Measurements from ENCODE around the gene CCDC30.

Gene CCDC30

DNA sequence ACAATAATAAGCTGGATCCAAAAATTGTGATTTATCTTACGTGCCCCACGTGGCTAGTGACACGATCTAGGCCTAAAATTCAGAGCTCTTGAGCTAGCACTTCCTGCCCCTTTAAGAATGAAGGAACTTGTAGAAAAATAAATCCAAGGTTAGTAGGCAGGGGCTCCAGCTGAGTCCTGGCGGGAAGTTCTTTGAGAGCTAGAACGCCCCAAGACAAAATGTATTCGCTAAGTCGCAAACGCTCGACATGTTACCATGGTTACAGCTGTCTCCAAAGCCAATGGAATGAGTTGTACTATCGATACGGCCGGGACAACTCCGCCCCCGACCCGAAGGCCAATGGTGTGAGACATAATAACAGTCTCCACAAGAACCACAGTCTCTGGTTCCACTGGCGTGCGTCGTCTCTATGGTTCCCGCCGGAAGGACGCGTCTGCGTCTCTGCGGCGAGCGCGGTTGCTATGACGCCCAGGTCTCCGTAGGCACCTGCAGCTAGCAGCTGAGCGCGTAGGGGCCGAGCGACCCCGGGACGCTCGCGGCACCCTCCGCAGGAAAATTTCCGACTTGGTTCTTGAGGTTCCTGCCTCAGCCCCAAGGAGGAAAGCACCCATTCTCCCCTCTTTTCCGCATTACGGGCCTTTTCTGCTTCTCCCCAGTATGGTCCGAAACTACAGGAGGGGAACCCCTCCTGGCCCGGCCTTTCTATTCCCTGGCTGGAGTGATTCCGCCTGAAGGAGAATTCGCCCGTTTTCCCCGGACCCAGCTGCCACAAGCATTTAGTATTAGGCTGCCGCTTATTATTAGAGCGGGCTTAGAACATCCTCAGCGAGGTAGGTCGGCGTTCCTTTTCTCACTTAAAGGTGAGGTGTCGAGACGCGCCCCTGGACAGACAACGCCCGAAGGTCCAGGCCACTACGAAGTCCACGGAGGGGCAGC lies at the start of gene CCDC30:
Gene CCDC30 (plus strand): TSS at position 459 of the 936 bp plus-strand sequence. CDS start 17,266 bp downstream, outside the sequence.
- peak; percentile 92 for DNase-seq

DNA sequence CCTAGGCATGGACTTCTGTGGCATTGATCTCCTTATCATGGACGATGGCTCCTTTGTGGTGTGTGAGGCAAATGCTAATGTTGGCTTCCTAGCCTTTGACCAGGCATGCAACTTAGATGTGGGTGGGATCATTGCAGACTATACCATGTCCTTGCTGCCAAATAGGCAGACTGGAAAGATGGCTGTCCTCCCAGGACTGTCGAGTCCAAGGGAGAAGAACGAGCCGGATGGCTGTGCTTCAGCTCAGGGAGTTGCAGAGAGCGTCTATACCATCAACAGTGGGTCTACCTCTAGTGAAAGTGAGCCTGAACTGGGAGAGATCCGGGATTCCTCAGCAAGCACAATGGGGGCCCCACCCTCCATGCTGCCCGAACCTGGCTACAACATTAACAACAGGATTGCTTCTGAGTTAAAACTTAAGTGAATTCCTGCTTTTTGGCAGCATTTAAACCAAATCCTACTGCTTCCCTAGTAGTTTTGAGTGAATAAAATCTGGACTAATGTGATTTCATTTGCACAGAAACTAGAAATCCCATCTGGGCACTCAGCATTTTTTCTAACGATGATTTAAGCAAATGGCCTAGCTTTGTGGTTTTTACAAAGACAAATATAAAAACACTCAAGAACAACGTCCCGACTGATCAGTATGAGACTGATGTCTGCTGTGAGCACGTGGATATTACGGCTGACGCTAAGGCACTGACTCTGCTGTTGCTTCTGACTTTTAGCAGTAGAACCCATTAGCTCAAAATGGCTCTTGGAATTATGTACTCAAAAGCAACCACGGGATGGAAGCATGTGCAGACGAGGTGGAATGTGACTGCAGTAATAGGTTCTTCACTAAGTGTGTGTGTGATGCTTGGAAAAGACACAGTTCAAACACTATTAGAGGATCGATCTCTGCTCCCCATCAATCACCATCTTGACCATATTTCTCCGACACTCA lies 48.3 kb upstream of the CCDC30 start:
- DNase-seq: no peak

DNA sequence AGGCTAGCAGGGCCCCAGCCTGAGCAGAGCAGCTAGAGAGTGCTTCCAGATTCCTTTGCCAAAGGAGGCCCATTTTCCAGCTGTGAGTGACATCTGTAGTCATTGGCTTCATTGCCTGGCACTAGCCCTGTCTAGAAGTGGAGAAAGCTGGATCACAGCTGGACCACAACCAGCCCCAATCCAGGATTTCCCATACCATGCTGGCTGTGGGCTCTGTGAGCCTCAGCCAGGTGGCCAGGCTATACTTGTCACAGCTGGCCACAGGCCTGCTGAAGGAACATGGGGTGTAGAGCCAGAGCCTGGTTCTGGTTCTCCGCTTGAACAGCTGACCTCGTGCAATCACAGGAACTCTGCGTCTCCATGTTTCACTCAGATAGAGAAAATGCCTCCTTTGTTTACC lies 45.9 kb upstream of the CCDC30 start:
- peak; percentile 58 for DNase-seq

DNA sequence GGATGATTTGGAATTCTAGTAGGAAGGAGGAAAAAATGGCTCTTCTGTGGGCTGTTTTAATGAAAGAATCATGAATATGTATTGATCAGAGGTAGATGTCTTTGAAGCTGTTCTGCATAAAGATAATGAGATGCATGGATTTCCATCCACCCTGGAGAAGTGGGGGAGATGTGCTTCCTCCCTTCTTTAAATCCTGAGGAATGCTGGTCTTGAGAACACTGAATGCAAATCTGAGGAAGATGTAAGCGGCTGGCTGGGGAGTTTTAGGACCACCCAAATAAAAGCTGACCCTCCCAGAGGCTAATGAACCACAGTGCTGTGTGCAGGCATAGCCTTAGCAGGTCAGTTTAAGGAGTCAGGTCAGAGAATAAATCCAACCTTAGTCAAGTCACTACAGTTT lies 44.6 kb upstream of the CCDC30 start:
- DNase-seq: no peak

DNA sequence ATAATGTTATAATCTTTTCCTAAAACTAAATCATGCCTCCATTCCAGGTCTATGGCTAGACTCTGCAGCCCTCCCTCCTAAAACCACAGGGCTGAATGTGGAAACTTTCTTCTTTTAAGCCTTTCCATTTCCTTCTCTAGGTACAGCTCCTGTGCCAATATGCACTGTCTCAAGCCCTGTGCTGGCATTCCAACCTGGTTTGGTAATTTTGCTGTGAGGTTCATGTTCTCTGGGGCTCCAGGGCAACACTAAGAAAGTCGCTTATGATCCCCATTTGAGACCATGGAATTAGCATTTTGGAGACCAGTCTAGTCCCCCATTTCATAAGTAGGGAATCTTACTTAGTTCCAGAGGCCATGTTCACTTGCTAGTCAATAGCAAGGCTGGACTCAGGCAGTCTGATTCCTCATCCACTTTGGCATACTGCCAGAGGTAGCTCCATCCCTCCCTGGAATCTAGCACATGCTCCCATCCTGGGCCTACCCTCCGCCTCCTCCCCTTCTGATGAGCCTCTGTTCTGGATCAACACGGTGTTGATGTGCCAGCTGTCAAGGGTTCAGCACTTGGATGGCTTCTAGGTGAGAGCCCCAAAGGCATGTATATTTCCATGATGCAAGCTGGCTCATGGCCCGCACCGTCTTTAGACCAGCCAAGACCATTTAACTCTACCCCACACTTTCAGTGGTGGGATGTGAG lies 43.8 kb upstream of the CCDC30 start:
- peak; percentile 85 for DNase-seq

DNA sequence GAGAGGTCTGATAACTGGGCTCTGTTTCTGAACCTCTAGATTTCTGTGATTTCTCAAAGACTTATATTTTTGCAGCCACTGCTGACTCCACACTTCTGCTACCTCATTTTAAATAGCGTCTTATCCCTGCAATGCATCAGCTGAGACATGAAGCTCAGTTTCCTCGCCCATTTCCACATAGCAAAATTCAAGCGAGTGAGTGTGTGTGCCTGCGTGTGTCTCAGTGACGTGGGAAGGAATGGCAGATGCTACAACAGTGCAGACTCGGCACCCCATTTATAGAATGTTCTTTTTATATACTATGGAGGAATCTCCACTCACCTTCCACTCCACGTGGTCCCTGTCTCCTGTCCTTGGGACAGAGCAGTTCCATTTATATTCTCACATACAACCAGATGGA lies 43.0 kb upstream of the CCDC30 start:
- peak; percentile 45 for DNase-seq

DNA sequence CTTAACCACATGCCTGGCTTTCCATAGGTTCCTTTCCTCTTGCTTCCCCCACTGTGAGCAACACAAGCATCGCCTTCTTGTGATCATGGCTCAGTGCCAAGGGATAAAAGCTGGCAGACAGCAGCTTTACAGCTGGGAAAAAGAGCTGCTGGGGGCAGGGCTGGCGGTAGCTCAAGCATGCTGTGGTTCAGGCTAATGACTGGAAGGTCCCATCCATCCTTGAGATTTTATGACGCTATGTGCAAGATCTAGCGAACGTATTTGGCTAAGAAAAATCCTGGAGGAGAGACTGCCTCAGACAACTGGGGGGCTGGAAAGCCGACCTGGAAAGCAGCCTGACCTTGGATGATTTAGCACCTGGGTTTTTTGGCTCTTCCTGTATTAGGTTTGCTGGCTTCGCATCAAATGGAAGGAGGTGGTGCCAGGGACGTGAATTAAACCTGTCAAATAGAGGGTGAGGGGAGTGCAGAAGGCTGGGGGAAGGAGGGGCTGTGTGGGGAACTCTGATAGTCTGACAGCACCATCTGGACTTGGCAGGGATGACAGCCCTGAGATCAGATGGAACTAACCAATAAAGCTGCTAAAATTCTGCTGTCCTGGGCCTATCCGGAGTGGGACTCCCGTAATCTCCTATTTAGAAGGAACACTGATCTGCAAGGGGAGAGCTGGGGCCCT lies 42.0 kb upstream of the CCDC30 start:
- peak; percentile 85 for DNase-seq

DNA sequence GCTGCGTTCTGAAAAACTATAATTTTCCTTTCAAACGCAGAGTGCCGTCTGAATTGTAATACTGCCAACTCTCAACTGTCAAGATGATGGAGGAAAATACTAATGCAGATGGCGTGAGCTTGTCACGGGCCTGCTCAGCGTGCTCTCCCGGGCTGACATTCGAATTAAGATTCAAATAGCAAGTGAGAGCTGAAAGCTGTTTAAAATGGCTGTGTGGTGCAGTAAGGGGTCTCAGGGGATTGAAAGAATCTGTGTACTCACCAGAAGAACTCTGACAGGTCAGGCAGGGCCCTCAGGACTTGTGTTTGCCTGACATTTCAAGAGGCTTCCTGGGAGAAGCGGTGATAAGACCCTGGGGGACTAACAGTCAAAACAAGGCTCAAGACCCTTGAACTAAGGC lies 40.3 kb upstream of the CCDC30 start:
- no peak for DNase-seq

DNA sequence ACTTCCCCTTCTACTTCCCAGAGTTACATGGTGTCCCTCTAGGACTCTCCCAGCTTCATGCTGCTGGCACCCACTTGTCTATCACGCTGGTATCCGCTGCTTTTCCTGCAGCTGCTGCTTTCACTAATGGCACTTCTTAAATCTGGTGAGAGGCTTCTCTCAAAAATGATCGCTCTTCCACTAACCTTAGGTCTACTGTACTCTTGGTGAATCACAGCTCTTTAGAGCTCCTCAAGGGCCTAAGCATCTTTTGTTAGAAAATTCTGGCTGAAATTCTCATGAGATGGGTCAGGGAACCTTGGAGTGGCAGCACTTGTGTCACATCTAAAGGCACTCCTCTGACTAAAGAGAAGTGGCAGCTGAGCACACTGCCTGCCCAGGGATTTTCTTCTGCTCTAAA lies 39.4 kb upstream of the CCDC30 start:
- DNase-seq: no peak

DNA sequence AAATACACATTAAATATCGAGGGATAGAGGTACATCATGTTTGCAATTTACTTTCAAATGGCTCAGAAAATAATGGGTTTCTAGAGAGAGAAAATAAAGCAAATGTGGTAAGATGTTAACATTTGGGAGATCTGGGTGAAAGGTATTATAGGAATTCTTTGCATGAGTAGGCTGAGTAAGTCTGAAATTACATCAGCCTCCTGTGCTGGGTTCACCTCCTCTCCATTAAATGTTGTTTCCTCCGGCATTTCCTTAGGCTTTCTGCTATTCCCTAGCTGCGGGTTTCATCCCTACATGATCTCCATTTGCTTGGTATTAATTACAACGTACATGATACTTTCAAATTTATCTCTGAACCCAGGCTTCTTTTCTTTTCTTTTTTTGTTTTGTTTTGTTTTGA lies 38.9 kb upstream of the CCDC30 start:
- no peak for DNase-seq

DNA sequence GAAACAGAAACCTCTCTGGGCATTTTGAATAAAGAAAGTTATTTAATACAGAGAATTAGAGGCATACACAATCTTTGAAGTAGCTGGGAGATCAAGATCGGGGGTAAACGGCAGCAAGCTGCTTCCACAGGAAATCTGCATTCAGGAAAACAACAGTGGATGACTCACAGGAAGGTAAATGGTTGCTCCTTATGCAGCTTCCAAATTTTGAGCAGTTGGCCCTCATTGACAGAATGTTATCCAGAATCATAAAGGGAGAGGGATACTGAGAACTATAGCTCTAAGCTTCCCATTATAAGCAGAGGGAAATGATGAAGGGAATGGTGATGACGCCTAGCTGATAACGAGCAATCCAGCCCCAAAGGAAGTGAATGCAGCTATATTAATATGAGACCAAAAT lies 35.8 kb upstream of the CCDC30 start:
- no peak for DNase-seq

DNA sequence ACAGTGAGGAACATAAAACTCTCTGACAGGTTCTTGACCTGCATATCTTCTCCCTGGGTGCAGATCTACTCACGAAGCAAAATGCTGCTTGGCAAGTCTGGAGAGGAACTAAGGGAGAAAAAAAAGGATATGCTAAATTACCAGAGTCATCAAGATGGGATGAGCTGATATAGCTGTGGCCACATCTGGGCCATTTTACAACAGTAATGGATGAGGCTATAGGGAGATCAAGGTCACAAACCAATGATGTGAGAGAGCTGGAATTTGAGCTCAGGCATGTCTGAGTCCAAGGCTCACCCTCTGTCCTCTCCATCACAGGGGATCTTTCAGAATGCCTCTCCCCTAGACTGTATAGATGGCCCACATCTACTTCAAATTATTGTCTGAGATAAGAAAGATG lies 33.5 kb upstream of the CCDC30 start:
- DNase-seq: no peak

DNA sequence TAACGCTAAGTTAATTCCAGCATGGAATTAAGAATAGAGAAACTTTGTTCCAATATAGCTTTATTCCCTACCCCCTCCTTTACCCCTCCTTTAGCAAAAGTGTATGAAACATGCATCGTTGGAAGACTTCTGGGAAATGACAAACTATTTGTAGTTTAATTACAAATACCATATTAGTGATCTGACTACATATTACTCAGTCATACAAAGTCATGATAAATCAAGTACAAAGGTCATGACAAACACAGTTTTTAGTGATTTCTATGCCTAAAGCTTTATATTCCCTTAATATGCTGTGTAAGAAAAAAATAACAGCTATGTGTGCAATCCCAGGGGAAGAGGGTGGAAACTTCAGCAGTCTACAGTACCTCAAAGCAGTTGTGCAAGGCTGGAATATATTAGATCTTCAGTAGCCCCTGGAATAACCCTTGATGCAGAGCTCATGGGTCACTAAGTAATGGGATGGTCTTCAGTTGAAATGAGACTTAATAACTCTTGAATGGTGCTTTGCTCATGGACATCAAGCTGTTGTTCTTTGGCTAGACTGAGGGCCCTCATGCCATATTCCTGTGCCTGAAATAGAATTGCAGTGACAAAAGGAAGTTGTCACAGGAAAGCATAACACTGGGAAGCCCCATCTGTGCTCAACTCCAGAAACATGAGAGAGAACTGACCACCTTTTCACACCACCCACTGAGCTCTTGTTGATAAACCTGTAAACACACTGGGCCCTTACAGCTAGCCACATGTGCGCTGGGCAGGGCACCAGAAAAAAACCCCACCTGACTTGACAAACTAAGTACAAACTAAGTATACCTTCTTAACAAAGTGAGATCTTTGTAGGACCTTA lies 32.6 kb upstream of the CCDC30 start:
- no peak for DNase-seq

DNA sequence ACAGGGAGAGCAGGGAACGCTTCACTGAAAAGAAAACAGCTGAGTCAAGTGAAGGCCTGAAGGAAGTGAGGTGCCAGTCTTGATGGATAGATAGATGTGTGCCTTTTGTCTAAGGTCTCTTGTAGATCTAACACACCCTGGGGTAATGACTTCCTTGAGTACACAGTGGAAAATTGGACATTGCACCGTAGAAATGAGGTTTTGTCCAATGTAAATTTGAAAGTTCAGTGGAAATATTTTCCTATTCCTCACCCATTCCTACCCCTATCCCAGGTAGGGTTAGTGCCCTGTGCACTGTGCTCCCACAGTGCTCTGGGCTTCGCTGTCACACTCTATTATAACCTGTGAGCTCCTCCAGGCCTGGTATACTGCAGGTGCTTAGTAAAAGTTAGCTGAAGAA lies 31.6 kb upstream of the CCDC30 start:
- no peak for DNase-seq

DNA sequence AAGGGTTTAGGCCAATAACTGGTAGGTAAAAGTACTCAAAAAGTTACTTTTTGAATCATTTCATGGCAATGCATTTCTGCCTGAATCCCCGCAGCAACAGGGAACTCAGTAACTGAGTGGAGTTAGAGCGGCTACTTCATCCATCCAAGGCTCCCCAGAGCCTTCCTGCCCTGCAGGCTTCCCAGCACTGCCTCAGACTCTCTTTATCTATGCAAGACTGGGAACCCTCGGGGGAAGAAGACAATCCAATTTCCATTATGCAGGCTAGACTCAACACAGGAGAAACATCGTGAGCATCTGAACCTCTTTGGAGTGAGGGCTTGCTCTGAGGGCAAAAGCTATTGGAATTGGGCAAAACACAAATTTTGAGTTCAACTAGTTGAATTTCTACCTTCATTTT lies 30.4 kb upstream of the CCDC30 start:
- no peak for DNase-seq

DNA sequence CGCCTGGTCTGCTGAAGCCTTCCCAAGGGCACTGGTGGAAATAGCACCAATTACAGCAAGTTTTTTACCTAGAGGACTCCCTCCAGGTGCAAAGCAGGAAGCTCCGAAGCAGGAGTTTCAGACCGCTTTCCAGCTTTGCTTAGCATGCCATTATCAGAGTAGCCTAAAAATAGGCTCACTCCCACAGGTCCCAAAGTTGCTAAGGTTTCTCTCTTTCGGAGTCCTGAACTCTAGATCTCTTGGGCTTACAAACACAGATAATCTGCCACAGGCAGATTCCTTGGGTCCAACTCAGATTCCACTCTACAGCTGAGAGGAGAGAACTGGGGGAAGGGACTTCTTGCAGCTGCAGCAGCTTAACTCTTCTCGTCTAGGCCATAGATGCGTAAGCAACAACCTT lies 29.7 kb upstream of the CCDC30 start:
- DNase-seq: no peak

DNA sequence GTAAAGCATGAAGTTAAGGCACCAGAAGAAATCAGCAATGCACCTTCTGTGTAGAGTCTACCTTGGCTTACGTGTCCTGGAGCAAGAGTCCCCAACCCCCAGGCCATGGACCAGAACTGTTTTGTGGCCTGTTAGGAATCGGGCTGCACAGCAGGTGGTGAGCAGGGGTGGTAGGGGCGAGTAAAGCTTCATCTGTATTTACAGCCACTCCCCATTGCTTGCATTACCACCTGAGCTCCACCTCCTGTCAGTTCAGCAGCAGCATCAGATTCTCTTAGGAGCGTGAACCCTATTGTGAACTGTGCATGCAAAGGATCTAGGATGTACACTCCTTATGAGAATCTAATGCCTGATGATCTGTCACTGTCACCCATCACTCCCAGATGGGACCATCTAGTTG lies 28.7 kb upstream of the CCDC30 start:
- no peak for DNase-seq

DNA sequence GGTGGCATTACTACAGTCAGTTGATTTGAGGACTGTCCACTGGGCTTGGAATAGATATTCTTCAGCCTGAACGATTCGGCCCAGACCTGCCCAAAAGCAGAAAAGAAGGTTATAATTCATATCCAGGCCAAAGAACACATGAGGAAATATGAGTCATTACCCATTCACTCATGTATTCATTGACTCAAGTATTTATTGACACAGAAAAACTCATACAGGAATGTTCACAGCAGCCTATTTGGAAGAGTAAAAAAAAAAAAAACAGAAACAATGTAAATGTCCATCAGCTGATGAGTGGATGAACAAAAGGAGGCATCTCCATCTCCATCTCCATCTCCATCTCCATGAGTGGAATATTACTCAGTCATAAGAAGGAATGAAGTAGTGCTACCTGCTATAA lies 23.1 kb upstream of the CCDC30 start:
- no peak for DNase-seq

DNA sequence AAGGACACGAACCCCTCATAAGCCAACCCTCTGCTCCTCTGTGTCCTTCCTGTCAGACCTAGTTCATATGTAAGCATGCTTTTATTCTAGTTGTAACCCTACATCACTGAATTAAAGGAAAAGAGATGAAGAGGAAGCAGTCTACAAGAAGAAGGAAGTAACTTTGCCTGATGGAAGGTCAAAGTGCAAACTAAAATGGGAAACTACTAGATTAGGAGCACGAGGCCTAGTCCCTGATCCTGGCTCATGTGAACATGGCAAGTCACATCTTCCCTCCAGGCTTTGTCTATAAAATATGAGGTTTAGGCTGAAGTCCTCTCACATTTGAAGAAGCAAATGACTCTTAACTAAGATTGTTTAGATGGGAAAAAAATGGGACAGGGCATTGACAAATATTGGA lies 20.4 kb upstream of the CCDC30 start:
- no peak for DNase-seq

DNA sequence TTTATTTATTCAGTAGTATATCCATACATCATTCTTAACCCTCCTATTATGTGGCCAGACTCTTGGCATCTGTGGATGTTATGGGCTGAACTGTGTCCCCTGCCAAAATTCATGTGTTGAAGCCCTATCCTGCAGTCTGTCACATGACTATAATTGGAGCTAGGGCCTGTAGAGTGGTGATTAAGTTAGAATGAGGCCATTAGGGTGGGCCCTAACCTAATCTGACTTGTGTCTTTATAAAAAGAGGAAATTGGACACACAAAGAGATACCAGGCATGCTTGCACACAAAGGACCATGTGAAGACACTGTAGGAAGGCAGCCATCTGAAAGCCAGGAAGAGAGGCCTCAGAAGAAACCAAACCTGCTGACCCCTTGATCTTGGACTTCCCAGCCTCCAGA lies 13.8 kb upstream of the CCDC30 start:
- no peak for DNase-seq

DNA sequence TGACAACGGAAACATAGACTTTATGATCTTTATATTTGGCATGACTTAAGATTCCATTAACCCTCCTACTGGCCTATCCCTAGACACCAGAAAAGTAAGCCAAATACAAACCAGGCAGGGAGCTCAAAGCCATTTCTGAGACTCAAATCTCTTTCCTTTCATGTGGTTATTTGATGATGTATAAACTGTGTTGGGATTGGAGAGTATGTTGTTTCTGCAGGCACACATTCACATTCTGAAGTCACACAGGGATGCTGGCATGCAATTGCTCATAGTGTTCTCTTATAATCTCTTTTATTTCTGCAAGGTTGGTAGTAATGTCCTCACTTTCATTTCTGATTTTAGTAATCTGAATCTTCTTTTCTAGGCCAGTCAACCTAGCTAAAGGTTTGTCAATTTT lies 13.0 kb upstream of the CCDC30 start:
- DNase-seq: no peak

DNA sequence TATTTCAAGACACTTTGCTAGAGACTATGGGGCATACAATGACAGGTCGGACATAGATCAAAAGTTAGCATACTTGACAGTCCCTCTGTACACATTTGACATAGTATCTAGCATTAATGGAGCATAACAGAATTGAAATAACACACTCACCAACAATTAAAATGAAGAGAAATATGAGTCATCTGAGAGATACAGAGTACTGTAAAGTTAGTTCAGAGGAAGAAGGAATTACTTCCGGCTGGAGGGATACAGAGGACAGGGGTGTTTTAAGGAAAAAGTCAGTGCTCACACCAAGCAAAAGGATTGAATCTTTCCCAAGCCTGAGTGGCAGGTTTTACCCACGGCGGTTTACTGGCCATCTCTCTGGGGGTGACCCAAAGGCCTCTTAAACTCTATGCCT lies 9.7 kb upstream of the CCDC30 start:
- DNase-seq: no peak

All from right forelimb (tissue), 1 donor.